Uterus (tissue), 4 donors: ENCODE data around the gene VGLL1. TPM values are rescaled to one million over a fixed set of nuclear protein-coding genes. Genes with fewer than 3 reads are reported as not detected.

Experiments
- DNase-seq, 2 donors: peaks; one replicate each; pipeline ENCODE4 v3.0.0-alpha.2; 2019 to 2020
- H3K27ac ChIP-seq, 2 donors: fragments of 200-600 bp; sonication (generic); 1 replicate in 1 of 2; 2 replicates in 1 of 2; pipeline ENCODE4 v1.5.1; 2016 to 2018
- H3K27me3 ChIP-seq, 2 donors: fragments of 200-600 bp; sonication (generic); one replicate each; pipeline ENCODE4 v1.5.1; 2018 to 2019; ENCODE audit warnings: control low read depth in 1 of 2
- H3K36me3 ChIP-seq, 2 donors: fragments of 200-600 bp; sonication (generic); one replicate each; pipeline ENCODE4 v1.5.1; 2019; ENCODE audit warnings: control low read depth in 1 of 2
- H3K4me1 ChIP-seq, 2 donors: fragments of 200-600 bp; sonication (generic); one replicate each; pipeline ENCODE4 v1.5.1; 2018 to 2019; ENCODE audit warnings: control low read depth in 1 of 2
- H3K4me3 ChIP-seq, 2 donors: fragments of 200-600 bp; sonication (generic); 1 replicate in 1 of 2; 2 replicates in 1 of 2; pipeline ENCODE4 v1.5.1; 2018 to 2019; ENCODE audit warnings: mild to moderate bottlenecking in 1 of 2
- H3K9me3 ChIP-seq, 2 donors: fragments of 200-600 bp; sonication (generic); one replicate each; pipeline ENCODE4 v1.5.1; 2019; ENCODE audit warnings: control low read depth in 1 of 2
- POLR2A ChIP-seq, 2 donors: fragments of 450-650 bp; IDR thresholded peaks; one replicate each; pipeline ENCODE4 v1.6.1; 2016; ENCODE audit warnings: antibody characterized with exemption in 2 of 2, mild to moderate bottlenecking in 1 of 2, moderate library complexity in 1 of 2
- intact Hi-C: fragments of 100-400 bp; cut with DNase I; formaldehyde crosslinking; loops from one replicate; pipeline ENCODE4 v1.15.1; 2023; ENCODE audit warnings: low total_unique reads
- total RNA-seq, 4 donors: library from RNA; depleted of rRNA in 3 of 4; stranded (reverse); fragments of >200 nt in 3 of 4; gene quantifications; one replicate each; pipeline versions ENCODE4 v1.1.0 to v1.2.4, GENCODE V29; 2014 to 2023
- TF ChIP-seq, protein P1 (sequence below), 4 experiments: fragments of 200-600 bp in 2 of 4; fragments of 450-650 bp in 2 of 4; sonication (generic) in 2 of 4; IDR thresholded peaks; one replicate each; pipeline ENCODE4 v1.5.1; 2016 to 2019; ENCODE audit warnings: antibody characterized with exemption in 4 of 4, mild to moderate bottlenecking in 2 of 4, moderate library complexity in 1 of 4
- donor health status: DM: yes; HTN: yes; CAD: no.

Gene VGLL1
- total RNA-seq, 4 donors from 2014 or later = 0.62 TPM; not detected in 3

DNA sequence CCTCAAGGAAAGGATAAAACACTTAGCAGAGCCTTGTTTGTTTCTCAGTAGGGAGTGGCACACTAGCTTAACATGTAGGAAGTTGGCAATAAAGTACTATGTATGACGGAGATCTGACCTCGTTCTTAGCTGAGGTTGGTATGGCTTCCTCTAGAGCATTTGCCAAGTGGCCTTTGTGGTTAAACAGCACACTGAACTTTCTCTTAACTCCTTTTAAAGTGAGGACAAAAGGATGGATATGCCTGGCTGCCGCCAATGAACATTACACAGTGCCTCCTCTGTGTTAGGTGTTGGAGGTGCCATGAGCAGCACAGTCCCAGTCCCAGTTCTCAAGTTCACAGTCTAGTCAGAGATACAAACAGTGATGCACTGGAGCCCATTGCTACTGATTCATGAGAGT, 54.4 kb downstream of the VGLL1 start:
- Histone ChIP-seq H3K4me3 (no peak overlapping the region), H3K9me3 (no peaks in the 10 kb centered on the region), H3K27ac (no peak overlapping the region), H3K36me3 (no peaks in the 10 kb centered on the region), H3K4me1 (no peaks in the 10 kb centered on the region), H3K27me3 (no peaks in the 10 kb centered on the region)
- no peak for DNase-seq
- intact Hi-C loops = no loop called here
- no peak for TF ChIP-seq POLR2A (IDR thresholded peaks at IDR 0.05)
- TF ChIP-seq, protein P1, sequence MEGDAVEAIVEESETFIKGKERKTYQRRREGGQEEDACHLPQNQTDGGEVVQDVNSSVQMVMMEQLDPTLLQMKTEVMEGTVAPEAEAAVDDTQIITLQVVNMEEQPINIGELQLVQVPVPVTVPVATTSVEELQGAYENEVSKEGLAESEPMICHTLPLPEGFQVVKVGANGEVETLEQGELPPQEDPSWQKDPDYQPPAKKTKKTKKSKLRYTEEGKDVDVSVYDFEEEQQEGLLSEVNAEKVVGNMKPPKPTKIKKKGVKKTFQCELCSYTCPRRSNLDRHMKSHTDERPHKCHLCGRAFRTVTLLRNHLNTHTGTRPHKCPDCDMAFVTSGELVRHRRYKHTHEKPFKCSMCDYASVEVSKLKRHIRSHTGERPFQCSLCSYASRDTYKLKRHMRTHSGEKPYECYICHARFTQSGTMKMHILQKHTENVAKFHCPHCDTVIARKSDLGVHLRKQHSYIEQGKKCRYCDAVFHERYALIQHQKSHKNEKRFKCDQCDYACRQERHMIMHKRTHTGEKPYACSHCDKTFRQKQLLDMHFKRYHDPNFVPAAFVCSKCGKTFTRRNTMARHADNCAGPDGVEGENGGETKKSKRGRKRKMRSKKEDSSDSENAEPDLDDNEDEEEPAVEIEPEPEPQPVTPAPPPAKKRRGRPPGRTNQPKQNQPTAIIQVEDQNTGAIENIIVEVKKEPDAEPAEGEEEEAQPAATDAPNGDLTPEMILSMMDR (IDR thresholded peaks at IDR 0.05) = no peak

- no peaks in the 10 kb centered on the region for H3K4me1 ChIP-seq
- no peak overlapping the region for H3K27ac ChIP-seq
- intact Hi-C loops = no loop called here
- H3K9me3 ChIP-seq = no peaks in the 10 kb centered on the region
- TF ChIP-seq, protein P1 (IDR thresholded peaks at IDR 0.05) = no peak
- TF ChIP-seq POLR2A (IDR thresholded peaks at IDR 0.05) = no peak
- H3K4me3 ChIP-seq = no peak overlapping the region
- no peak for DNase-seq
- H3K36me3 ChIP-seq = no peaks in the 10 kb centered on the region
- no peaks in the 10 kb centered on the region for H3K27me3 ChIP-seq
Measured at GRCh38 chrX:136587532-136587931, 55.5 kb downstream of the VGLL1 start.

GRCh38 chrX:136588036-136588435, 56.0 kb downstream of the VGLL1 start:
- intact Hi-C loops = no loop called here
- DNase-seq = no peak
- no peaks in the 10 kb centered on the region for H3K4me1 ChIP-seq
- no peak for TF ChIP-seq POLR2A (IDR thresholded peaks at IDR 0.05)
- TF ChIP-seq, protein P1 (IDR thresholded peaks at IDR 0.05) = no peak
- H3K27ac ChIP-seq = no peak overlapping the region
- H3K36me3 ChIP-seq = no peaks in the 10 kb centered on the region
- no peaks in the 10 kb centered on the region for H3K27me3 ChIP-seq
- no peak overlapping the region for H3K4me3 ChIP-seq
- no peaks in the 10 kb centered on the region for H3K9me3 ChIP-seq

DNA sequence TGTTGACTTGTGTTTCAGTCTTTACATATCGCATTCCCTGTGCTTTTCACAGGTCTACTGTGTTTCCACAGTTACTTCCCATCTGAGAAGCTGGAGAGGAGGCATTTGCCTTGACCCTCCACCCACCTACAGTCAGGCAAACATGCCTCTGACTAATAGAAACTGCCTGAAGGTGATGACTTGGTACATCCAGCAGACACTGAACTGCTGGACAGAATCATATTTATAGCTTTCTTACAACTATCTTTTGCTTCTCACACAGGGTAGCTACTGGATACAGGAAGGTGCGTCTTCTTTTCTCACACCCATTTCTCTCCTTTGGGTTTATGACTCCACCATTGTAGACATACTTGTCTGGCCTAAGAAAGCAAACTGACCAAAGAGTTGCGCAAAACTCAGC, 58.0 kb downstream of the VGLL1 start:
- Histone ChIP-seq H3K36me3 (no peaks in the 10 kb centered on the region), H3K4me3 (no peak overlapping the region), H3K27ac (no peak overlapping the region), H3K4me1 (no peaks in the 10 kb centered on the region), H3K9me3 (no peaks in the 10 kb centered on the region), H3K27me3 (no peaks in the 10 kb centered on the region)
- DNase-seq = no peak
- intact Hi-C loops = no loop called here
- TF ChIP-seq, protein P1 (IDR thresholded peaks at IDR 0.05) = no peak

DNA sequence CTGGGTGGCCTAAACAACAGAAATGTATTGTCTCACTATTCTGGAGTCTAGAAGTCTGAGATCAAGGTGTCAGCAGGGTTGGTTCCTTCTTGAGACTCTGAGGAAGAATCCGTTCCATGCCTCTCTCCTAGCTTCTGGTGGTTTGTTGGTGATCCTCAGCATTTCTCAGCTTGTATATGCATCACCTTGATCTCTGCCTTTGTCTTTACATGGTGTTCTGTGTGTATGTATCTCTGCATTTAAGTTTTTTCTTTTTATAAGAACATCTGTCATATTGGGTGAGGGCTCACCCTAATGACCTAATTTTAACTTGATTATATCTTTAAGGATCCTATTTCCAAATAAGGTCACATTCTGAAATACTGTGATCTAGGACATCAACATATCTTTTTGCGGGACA, 65.3 kb downstream of the VGLL1 start:
- no peaks in the 10 kb centered on the region for H3K9me3 ChIP-seq
- H3K4me1 ChIP-seq = no peaks in the 10 kb centered on the region
- no peak overlapping the region for H3K4me3 ChIP-seq
- TF ChIP-seq, protein P1 (IDR thresholded peaks at IDR 0.05) = no peak
- TF ChIP-seq POLR2A (IDR thresholded peaks at IDR 0.05) = no peak
- H3K27ac ChIP-seq = no peak overlapping the region
- no peaks in the 10 kb centered on the region for H3K27me3 ChIP-seq
- no peaks in the 10 kb centered on the region for H3K36me3 ChIP-seq
- no peak for DNase-seq
- intact Hi-C loops = no loop called here
